ENCODE measurements around the gene DSTN.
A peak's percentile ranks its signal among the peaks of the same experiment; 100 is the strongest.

DSTN gene

GRCh38 chr20:17573463-17573862 is 3.6 kb downstream of the DSTN start:
- peak in 1 of 2 donors; percentile 40 for DNase-seq (ENCODE audit: low read depth in 2 of 2)
- H3K4me3 ChIP-seq (replicated peaks in 1 of 2; ENCODE audit: low read depth in 2 of 2, low read length in 2 of 2) = no peak overlapping the region
- no peak for TF ChIP-seq CTCF (IDR thresholded peaks at IDR 0.05; ENCODE audit: low read depth, low read length)

GRCh38 chr20:17576215-17576614 is 6.3 kb downstream of the DSTN start:
- TF ChIP-seq CTCF (IDR thresholded peaks at IDR 0.05; ENCODE audit: low read depth, low read length) = no peak
- DNase-seq (ENCODE audit: low read depth in 2 of 2) = no peak

GRCh38 chr20:17579369-17580039 is 9.6 kb downstream of the DSTN start:
- TF ChIP-seq CTCF (IDR thresholded peaks at IDR 0.05; ENCODE audit: low read depth, low read length) = no peak
- peak in 1 of 2 donors; percentile 43 for DNase-seq (ENCODE audit: low read depth in 2 of 2)
- no peak overlapping the region for H3K4me3 ChIP-seq (replicated peaks in 1 of 2; ENCODE audit: low read depth in 2 of 2, low read length in 2 of 2)

More at GRCh38 chr20:17576215-17576614, 6.3 kb downstream of the DSTN start:
- H3K4me3 ChIP-seq (replicated peaks in 1 of 2; ENCODE audit: low read depth in 2 of 2, low read length in 2 of 2) = no peak overlapping the region

- no peak for TF ChIP-seq CTCF (IDR thresholded peaks at IDR 0.05; ENCODE audit: low read depth, low read length)
- H3K4me3 ChIP-seq (replicated peaks in 1 of 2; ENCODE audit: low read depth in 2 of 2, low read length in 2 of 2) = no peak overlapping the region
- no peak for DNase-seq (ENCODE audit: low read depth in 2 of 2)
Measured at GRCh38 chr20:17580895-17581294, 11.0 kb downstream of the DSTN start.

DNA sequence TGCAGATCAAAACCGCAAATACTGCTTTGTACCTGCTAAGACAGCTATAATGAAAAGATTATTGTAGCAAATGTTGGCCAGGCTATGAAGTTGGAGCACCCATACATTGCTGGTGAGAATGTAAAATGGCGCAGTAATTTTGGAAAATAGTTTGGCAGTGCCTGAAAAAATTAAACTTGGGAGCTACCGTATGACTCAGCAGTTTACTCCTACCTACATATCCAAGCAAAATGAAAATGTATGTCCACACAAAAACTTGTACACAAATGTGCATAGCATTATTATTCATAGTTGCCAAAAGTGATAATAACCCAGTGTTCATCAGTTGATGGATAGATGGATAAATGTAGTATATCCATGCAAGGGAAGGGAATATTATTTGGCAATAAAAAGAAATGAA is 13.3 kb downstream of the DSTN start:
- H3K4me3 ChIP-seq (replicated peaks in 1 of 2; ENCODE audit: low read depth in 2 of 2, low read length in 2 of 2) = no peak overlapping the region
- TF ChIP-seq CTCF (IDR thresholded peaks at IDR 0.05; ENCODE audit: low read depth, low read length) = no peak
- DNase-seq (ENCODE audit: low read depth in 2 of 2) = no peak

- no peak for TF ChIP-seq CTCF (IDR thresholded peaks at IDR 0.05; ENCODE audit: low read depth, low read length)
- H3K4me3 ChIP-seq (replicated peaks in 1 of 2; ENCODE audit: low read depth in 2 of 2, low read length in 2 of 2) = no peak overlapping the region
- no peak for DNase-seq (ENCODE audit: low read depth in 2 of 2)
Measured at GRCh38 chr20:17584689-17585088, 14.8 kb downstream of the DSTN start.

DNA sequence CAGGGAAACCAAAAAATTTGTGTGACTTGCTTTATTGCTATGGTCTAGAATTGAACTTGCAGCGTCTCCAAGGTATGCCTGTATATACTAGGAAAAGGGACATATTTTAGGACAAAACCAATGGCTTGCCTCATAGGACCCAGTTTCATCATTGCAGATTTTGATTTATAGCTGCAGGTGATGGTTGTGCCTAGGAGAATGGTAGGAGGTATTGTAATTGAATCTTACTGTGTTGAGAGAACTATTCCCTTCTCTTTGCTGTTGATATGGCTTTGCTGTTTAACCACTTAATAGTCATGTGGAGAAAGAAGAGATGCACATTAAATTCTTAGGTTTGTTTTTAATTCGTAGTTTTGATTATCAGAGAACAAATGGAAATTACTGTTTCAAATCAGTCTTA is 16.4 kb downstream of the DSTN start:
- no peak for TF ChIP-seq CTCF (IDR thresholded peaks at IDR 0.05; ENCODE audit: low read depth, low read length)

More for the DNA sequence above, 16.4 kb downstream of the DSTN start:
- no peak for DNase-seq (ENCODE audit: low read depth in 2 of 2)
- no peak overlapping the region for H3K4me3 ChIP-seq (replicated peaks in 1 of 2; ENCODE audit: low read depth in 2 of 2, low read length in 2 of 2)
